ENCODE measurements around the gene RNF225.

DNA sequence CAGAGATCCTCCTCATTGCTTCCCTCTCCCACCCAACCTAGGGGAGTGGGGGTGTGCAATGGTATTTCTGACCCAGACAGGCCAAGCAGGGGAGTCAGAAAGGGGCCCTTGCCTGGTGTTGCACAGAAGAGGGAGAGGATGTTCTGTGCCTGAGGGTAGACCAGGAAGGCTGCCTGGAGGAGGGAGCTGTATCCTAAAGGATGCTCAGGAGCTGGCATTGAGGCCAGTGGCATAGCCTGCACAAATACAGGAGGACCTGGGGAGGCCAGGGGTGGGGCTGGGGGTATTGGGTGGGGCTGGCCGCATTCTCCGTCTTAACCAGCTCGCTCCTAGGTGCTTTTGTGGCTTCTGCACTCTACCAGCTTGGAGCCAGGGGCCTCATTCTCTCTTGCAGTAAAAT, 4.4 kb downstream of the RNF225 start:
- TF ChIP-seq, protein P1, sequence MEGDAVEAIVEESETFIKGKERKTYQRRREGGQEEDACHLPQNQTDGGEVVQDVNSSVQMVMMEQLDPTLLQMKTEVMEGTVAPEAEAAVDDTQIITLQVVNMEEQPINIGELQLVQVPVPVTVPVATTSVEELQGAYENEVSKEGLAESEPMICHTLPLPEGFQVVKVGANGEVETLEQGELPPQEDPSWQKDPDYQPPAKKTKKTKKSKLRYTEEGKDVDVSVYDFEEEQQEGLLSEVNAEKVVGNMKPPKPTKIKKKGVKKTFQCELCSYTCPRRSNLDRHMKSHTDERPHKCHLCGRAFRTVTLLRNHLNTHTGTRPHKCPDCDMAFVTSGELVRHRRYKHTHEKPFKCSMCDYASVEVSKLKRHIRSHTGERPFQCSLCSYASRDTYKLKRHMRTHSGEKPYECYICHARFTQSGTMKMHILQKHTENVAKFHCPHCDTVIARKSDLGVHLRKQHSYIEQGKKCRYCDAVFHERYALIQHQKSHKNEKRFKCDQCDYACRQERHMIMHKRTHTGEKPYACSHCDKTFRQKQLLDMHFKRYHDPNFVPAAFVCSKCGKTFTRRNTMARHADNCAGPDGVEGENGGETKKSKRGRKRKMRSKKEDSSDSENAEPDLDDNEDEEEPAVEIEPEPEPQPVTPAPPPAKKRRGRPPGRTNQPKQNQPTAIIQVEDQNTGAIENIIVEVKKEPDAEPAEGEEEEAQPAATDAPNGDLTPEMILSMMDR (IDR thresholded peaks at IDR 0.05; ENCODE audit: insufficient read depth, low read depth, low read length): no peak
- no peak for TF ChIP-seq EZH2 (IDR thresholded peaks at IDR 0.05; ENCODE audit: insufficient read depth, low read length)
